ENCODE results near the gene ADI1. TPM values are rescaled to one million over a fixed set of nuclear protein-coding genes. Genes with fewer than 3 reads are reported as not detected.

ADI1 gene
- total and polyA plus RNA-seq, 2 of the 8 experiments (the other 6 are each of a cell fraction or from before 2014, with no cell fraction given): 12.2 to 40.2 TPM

- ChIA-PET POLR2A (ENCODE audit: partially characterized antibody) (interaction anchor here (1.3 to 1.8 kb wide), 3 partner anchors 9 to 20 kb away, joined by 3 to 4 read pairs (median 4); no protein-coding TSS in a partner anchor), CTCF (ENCODE audit: partially characterized antibody) (interaction anchor here (0.6 to 12.1 kb wide), 22 partner anchors 11 to 1178 kb away, joined by 3 to 152 read pairs (median 4); no protein-coding TSS in a partner anchor)
- no peak overlapping the region for H2BK12ac ChIP-seq (ENCODE audit: low read depth, low read length)
- H4K5ac ChIP-seq (ENCODE audit: insufficient read length, low read depth, low read length): no peak overlapping the region
- H3K27ac ChIP-seq (ENCODE audit: low read depth, low read length): no peak overlapping the region
- 94% methylated on average over 25 of the region's 25 CpGs; no CpG with 5 or more reads in 1 of the 2 experiments for WGBS, 2 experiments (ENCODE audit: extremely low coverage in 1 of 2, insufficient coverage in 1 of 2, insufficient read length in 1 of 2, insufficient replicate concordance in 2 of 2, low coverage in 1 of 2, low lambda C conversion rate in 2 of 2, missing lambda C conversion rate in 1 of 2)
- H3K4me1 ChIP-seq (replicated peaks in 1 of 4; ENCODE audit: control insufficient read depth in 3 of 4, insufficient read depth in 4 of 4, low read length in 3 of 4): peaks cover 5 to 10% (median 9%) of the 10 kb centered on the region in 4 experiments
- H2BK5ac ChIP-seq (ENCODE audit: low read depth, low read length): no peak overlapping the region
- H4K20me1 ChIP-seq (replicated peaks in 1 of 2; ENCODE audit: control insufficient read depth in 1 of 2, insufficient read depth in 2 of 2, low read length in 2 of 2): peaks cover 0 to 1% of the 10 kb centered on the region in 2 experiments
- H2AK5ac ChIP-seq (ENCODE audit: low read depth, low read length): no peak overlapping the region
- no peak overlapping the region for H2BK20ac ChIP-seq (ENCODE audit: low read length)
- no peak overlapping the region for H3K4me2 ChIP-seq (ENCODE audit: insufficient read depth in 1 of 2, low read depth in 2 of 2, low read length in 2 of 2)
- no peak overlapping the region for H3K14ac ChIP-seq (ENCODE audit: insufficient read length)
- no peak overlapping the region for H2AFZ ChIP-seq (ENCODE audit: low read length)
- H4K91ac ChIP-seq (replicated peaks; ENCODE audit: insufficient read length, low read length): no peak overlapping the region
- no peak overlapping the region for H3K23ac ChIP-seq (ENCODE audit: insufficient read length)
- H3K9me3 ChIP-seq (ENCODE audit: insufficient read depth in 2 of 2, low read depth in 1 of 2, low read length in 1 of 2): no peaks in the 10 kb centered on the region
- H3K4ac ChIP-seq (replicated peaks; ENCODE audit: insufficient read length, low read depth, low read length): no peak overlapping the region
- no peaks in the 10 kb centered on the region for H3K79me1 ChIP-seq (ENCODE audit: low read depth, low read length)
- H3K56ac ChIP-seq (replicated peaks; ENCODE audit: insufficient read length, low read depth, low read length): no peak overlapping the region
- FAIRE-seq: no peak
- H2BK120ac ChIP-seq (replicated peaks; ENCODE audit: low read depth, low read length): no peak overlapping the region
- no peak overlapping the region for H3K9ac ChIP-seq (replicated peaks in 1 of 4; ENCODE audit: extremely low read depth in 1 of 4, low read depth in 3 of 4, low read length in 3 of 4)
- peaks cover 0 to 7% (median 1%) of the 10 kb centered on the region in 4 experiments; a peak in 3 of 8 replicates for H3K36me3 ChIP-seq (ENCODE audit: control insufficient read depth in 2 of 4, insufficient read depth in 4 of 4, low read length in 3 of 4)
- H3K4me3 ChIP-seq (ENCODE audit: extremely low read depth in 1 of 4, insufficient read depth in 2 of 4, low read depth in 3 of 4, low read length in 4 of 4): no peak overlapping the region
- no peaks in the 10 kb centered on the region for H3K79me2 ChIP-seq (ENCODE audit: control insufficient read depth in 1 of 2, insufficient read depth in 2 of 2, low read length in 2 of 2)
- H2BK15ac ChIP-seq (ENCODE audit: low read length): no peak overlapping the region
- H3K18ac ChIP-seq (ENCODE audit: extremely low read depth, low read length): no peak overlapping the region
- no peak overlapping the region for H4K8ac ChIP-seq (ENCODE audit: extremely low read depth, insufficient read depth, low read length)
- H3K23me2 ChIP-seq (ENCODE audit: low read depth, low read length): no peaks in the 10 kb centered on the region
- DNase-seq (ENCODE audit: low read depth in 1 of 2, low spot score in 2 of 2): no peak
- no peaks in the 10 kb centered on the region for H3K27me3 ChIP-seq (replicated peaks in 1 of 4; ENCODE audit: control insufficient read depth in 3 of 4, extremely low read depth in 1 of 4, insufficient read depth in 3 of 4, low read length in 3 of 4)
- TF ChIP-seq CEBPB (IDR thresholded peaks at IDR 0.05; ENCODE audit: low read depth, low read length) (no peak), FOSL1 (IDR thresholded peaks at IDR 0.05; ENCODE audit: insufficient read depth, low read depth, low read length) (no peak), HDAC6 (IDR thresholded peaks at IDR 0.05; ENCODE audit: low read depth, low read length) (no peak), BACH1 (IDR thresholded peaks at IDR 0.05; ENCODE audit: low read length) (no peak)
Observed at GRCh38 chr2:3463186-3463835, 56.0 kb downstream of the ADI1 start.

All from H1 (cell line).